ENCODE measurements around the gene RAI1.

DNA sequence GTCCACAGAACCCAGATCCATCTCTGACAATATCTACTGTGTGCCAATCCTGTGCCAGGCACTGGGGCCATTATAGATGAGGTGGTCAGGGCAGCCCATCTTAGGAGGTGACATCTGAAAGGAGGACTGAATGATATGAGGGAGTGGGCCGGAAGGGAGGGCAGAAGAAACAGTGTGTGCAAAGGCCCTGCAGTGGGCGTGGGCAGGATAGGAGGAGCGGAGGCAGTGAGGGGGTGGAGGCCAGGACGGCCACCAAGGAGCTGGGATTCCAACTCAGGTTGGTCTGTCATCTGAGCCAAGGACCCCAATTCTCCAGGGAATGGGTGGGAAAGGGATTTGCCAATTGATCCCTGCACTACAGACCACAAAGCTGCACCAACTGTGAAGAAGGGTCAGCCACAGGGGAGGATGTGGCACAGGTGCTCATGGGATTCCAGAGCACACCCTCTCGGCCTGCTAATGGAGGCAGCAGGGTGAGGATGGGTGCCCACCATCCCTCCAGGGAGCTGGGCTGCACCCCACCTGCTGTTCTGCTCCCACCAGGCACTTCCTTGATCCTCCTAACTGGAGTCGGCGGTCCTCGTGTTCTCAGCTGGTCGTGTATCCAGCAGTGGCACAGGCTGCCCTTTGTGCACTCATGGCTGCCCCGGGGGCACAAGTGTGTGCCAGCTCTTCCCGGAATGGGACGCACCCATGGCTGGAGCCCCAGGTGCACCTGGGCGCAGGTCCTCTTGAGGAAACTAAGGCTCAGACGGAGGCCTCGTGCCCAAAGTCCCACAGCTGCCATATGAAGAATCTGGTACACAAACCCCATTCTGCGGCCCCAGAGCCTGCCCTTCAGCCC, 145.9 kb downstream of the RAI1 start:
- no peak for TF ChIP-seq CTCF (IDR thresholded peaks at IDR 0.05)
- no peak for TF ChIP-seq POLR2AphosphoS5 (IDR thresholded peaks at IDR 0.05; ENCODE audit: insufficient read depth in 1 of 2, low read depth in 1 of 2)
- no peak for TF ChIP-seq POLR2A (IDR thresholded peaks at IDR 0.05)
